Fibroblast of the aortic adventitia (primary cell): ENCODE results near the gene SLC30A3. TPM values are rescaled to one million over a fixed set of nuclear protein-coding genes. Genes with fewer than 3 reads are reported as not detected.

Experiments
- DNase-seq: peaks from one replicate; pipeline ENCODE4 v3.0.0-alpha.2; 2010; ENCODE audit warnings: low read depth
- H3K4me3 ChIP-seq: 2 replicates; pipeline ENCODE4 v1.5.1; 2011; ENCODE audit warnings: low read depth, mild to moderate bottlenecking, control low read depth, low read length, moderate library complexity
- total RNA-seq: library from RNA; depleted of rRNA; stranded (reverse); fragments of >200 nt; gene quantifications from 2 replicates; pipeline ENCODE4 v1.2.3, GENCODE V29; 2012; ENCODE audit warnings: low replicate concordance
- TF ChIP-seq, protein P1 (sequence below): IDR thresholded peaks from 2 replicates; pipeline ENCODE4 v1.5.1; 2011; ENCODE audit warnings: mild to moderate bottlenecking, low read length, control low read depth, inconsistent platforms; ENCODE audit not compliant: insufficient read depth

Gene SLC30A3
- total RNA-seq, 1 donor, result 0.09 TPM

DNA sequence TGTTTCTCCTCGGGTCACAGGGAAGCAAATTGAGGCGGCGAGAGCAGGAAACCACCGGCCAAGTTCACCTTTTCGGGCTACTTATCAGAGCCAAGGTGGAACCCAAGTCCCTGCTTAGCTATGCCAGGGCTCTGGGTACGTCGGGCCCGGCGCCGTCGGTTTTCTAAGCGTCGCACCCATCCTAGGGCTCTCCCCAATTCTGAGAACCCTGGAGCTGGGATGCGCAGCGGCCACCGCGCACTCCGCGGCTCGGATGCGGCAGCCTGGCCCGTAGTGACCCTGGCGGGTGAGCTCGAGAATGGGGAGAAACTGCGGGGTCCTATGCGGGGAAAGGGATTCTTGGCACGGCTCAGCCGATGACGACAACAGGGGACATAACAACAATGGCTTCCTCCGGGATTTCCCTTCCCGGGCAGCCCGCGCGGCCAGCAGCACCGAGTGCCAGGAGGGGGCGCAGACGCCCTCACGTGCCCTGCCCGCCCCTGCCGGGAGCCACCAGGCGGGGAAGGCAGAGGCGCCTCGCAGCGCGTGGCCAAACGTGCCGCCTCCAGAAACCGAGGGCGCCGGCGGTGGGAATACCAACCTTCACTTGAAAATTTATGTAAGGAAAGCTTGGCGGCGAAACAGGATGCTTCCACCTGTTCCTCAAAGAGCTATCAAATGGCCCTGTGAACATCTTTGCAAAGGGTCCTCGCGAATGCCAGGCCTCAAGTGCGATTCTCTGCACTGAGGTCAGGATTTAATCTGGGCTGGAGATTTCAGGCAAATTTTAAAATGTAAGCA is 2.1 kb upstream of the SLC30A3 start:
- TF ChIP-seq, protein P1, sequence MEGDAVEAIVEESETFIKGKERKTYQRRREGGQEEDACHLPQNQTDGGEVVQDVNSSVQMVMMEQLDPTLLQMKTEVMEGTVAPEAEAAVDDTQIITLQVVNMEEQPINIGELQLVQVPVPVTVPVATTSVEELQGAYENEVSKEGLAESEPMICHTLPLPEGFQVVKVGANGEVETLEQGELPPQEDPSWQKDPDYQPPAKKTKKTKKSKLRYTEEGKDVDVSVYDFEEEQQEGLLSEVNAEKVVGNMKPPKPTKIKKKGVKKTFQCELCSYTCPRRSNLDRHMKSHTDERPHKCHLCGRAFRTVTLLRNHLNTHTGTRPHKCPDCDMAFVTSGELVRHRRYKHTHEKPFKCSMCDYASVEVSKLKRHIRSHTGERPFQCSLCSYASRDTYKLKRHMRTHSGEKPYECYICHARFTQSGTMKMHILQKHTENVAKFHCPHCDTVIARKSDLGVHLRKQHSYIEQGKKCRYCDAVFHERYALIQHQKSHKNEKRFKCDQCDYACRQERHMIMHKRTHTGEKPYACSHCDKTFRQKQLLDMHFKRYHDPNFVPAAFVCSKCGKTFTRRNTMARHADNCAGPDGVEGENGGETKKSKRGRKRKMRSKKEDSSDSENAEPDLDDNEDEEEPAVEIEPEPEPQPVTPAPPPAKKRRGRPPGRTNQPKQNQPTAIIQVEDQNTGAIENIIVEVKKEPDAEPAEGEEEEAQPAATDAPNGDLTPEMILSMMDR, result peak; percentile 24
- no peak for DNase-seq
- no peak overlapping the region for H3K4me3 ChIP-seq

DNA sequence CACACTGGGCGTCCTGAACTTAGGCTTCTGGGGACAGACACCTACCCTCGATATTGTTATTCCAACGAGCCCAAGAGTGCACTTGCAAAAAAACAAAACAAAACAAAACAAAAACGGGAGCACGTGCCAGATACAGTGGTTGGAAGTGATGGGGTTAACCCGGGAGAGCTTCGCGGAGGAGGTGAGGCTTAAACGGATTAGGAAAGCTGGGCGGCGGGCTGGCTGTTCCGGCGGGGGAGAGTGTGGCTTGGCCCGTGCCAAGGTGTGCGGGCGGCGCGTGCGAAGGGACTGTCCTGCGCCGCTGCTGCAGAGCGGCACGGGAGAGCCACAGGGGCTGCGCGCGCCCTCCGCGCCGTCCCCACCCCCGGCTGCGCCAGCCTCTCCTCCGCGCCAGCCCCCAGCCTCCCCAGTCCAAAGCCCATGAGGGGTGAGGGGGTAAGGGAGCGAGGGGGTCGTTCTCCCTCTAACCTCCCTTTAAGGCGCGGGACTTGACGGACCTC is 1.5 kb upstream of the SLC30A3 start:
- no peak overlapping the region for H3K4me3 ChIP-seq
- DNase-seq, result no peak

DNA sequence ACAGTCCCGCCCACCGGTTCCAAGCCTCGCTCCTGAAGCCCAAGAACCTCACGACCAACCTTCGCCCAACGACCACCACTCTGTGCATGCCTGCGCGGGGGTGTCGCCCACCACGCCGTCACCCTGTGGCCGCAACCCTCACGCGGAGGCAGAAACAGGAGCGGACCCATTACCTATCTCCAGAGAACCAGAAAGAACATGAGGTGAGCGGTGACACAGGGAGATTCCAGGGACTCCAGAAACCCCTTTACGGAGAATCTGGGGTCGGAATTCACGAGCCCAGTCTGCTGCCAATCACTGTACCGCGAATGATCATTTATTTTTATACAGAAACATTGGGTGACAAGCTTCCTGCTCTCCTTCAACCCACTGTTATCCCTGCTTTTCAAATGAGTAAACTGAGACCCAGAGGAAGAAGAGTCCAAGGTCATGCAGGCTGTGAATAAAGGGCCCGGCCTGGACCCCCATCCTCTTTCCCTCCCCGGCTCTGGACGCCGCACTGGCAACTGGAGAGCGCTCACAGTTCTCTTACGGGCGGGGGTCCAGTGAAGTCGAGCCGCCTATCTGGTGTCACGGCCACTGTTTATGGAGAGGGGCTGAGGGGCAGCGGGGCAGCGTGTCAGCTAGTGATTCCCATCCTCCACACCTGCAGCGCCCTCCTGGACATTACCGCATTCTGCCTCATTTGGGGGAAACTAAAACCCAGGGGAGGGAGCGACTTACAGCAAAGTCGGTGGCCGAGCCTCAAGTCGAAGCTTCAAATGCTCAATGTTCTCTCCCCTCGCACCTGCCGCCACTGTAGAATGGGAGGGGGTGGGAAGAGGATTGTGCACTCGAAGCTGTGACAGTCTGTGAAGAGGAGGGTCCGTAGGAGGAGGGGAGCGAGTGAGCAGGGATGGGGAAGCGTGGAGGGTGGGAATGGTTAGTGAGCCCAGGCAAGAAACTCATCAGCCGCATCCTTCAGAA is 723 bp upstream of the SLC30A3 start:
- DNase-seq, result no peak
- peak overlapping the region; percentile 54 for H3K4me3 ChIP-seq
- TF ChIP-seq, protein P1, result no peak

More for the DNA sequence above, 1.5 kb upstream of the SLC30A3 start:
- TF ChIP-seq, protein P1, result no peak

DNA sequence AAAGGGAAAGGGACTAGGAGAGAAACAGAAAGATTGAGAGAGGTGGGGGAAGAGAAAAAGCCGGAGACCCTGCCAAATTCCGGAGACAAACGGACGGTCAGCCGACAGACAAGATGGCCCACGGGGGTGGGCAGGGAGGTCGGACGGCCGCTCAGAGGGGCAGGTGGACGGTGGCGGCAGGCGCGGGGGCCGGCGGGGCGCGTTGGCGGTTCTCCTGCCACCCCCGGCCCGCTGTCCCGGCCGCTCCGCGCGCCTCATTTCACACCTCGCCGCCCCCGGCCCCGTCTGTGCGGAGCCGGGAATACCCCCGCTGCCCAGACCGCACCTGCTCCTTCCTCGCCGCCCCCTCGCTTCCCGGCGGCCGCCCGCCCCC is 935 bp downstream of the SLC30A3 start:
- H3K4me3 ChIP-seq, result no peak overlapping the region
- DNase-seq, result no peak
- TF ChIP-seq, protein P1, result no peak

DNA sequence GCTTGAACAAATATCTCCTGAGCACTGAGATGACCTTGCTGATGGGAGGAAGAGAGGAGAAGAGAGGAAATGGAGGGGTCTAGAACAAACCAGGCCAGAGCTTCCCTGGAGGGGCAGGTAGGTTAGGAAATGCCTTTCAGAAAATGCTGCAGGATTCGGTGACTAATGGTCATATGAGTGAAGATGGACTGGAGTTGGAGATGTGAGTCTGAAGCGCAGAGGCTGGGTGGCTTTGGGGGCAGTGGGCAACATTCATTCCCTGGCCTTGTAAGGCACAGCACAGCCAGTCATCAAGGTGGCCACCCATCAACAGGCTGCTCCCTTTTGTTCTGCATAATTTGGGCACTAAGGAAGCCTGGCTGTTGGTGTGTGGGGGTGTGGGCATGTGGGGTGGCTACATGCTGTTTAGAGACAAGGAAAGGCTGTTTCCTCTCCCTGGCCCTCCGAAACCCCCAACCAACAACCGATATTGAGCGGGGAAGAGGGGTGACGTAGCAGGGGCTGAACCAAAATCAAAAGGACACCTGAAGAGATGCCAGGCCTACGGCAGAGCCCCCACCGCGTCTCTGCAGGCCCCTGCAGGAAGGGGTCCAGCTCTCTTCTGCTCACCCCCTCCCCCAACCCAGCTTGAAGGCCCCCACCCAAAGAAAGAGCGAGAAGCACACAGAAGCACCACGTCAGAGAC is 1.5 kb downstream of the SLC30A3 start:
- TF ChIP-seq, protein P1, result no peak
- H3K4me3 ChIP-seq, result no peak overlapping the region
- no peak for DNase-seq

DNA sequence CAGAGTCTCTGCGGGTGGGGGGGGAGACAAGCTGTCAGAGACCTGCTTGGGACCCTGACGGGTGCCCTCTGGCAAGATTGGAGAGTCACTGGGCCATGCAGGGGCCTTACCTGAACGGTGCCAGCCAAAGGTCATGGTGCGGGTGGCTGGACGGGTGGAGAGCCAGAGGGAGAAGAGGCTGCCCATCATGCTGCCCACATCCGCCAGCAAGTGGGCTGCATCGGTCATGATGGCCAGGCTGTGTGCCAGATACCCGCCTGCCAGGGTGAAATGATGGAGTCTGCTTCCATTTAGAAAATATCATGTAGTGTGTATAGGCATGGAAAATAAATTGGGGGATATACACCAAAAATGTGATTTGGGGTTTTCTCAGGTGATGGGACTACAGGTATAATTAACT is 4.8 kb downstream of the SLC30A3 start:
- no peak overlapping the region for H3K4me3 ChIP-seq
- DNase-seq, result no peak
- TF ChIP-seq, protein P1, result no peak
